HG03571 (cell line): Measurements from ENCODE around the gene CCSAP.

ENCODE experiments used
- ATAC-seq: cut with Tn5 transposase; IDR thresholded peaks from one replicate; pipeline ENCODE4 v1.9.1; 2021; ENCODE audit not compliant: unreplicated experiment

CCSAP gene

GRCh38 chr1:229288516-229288915 is 54.3 kb downstream of the CCSAP start:
- no peak for ATAC-seq

GRCh38 chr1:229287267-229287666 is 55.6 kb downstream of the CCSAP start:
- no peak for ATAC-seq

- no peak for ATAC-seq
These were observed 56.6 kb downstream of the CCSAP start for GRCh38 chr1:229286099-229286766.

- ATAC-seq = no peak
These were observed 57.4 kb downstream of the CCSAP start for GRCh38 chr1:229285440-229285839.

- ATAC-seq = no peak
These were observed 58.0 kb downstream of the CCSAP start for GRCh38 chr1:229284887-229285286.

- ATAC-seq = no peak
These were observed 59.6 kb downstream of the CCSAP start for GRCh38 chr1:229283183-229283611.

- ATAC-seq = no peak
These were observed 60.5 kb downstream of the CCSAP start for GRCh38 chr1:229282295-229282823.

GRCh38 chr1:229281339-229281926 is 61.4 kb downstream of the CCSAP start:
- ATAC-seq = no peak

- ATAC-seq = no peak
These were observed 61.9 kb downstream of the CCSAP start for GRCh38 chr1:229280921-229281320.

- ATAC-seq = no peak
These were observed 62.6 kb downstream of the CCSAP start for GRCh38 chr1:229280037-229280828.

- no peak for ATAC-seq
These were observed 63.6 kb downstream of the CCSAP start for GRCh38 chr1:229279242-229279641.

GRCh38 chr1:229278120-229278741 is 64.6 kb downstream of the CCSAP start:
- no peak for ATAC-seq

GRCh38 chr1:229275005-229275404 is 67.8 kb downstream of the CCSAP start:
- ATAC-seq = no peak

- ATAC-seq = no peak
These were observed 69.2 kb downstream of the CCSAP start for GRCh38 chr1:229273507-229274232.

GRCh38 chr1:229272164-229273158 is 70.4 kb downstream of the CCSAP start:
- no peak for ATAC-seq

GRCh38 chr1:229271448-229272159 is 71.2 kb downstream of the CCSAP start:
- peak; percentile 44 for ATAC-seq
